Body of pancreas (tissue), 4 donors: ENCODE results near the gene ANKS3.

Experiments
- POLR2A ChIP-seq, 3 donors: fragments of 450-650 bp; IDR thresholded peaks; one replicate each; pipeline ENCODE4 v1.6.1; 2016; ENCODE audit warnings: antibody characterized with exemption in 3 of 3, mild to moderate bottlenecking in 2 of 3
- TF ChIP-seq, protein P1 (sequence below), 7 experiments: fragments of 450-650 bp in 4 of 7; fragments of 200-600 bp in 3 of 7; sonication (generic) in 3 of 7; IDR thresholded peaks; one replicate each; pipeline ENCODE4 v1.5.1; 2016 to 2019; ENCODE audit warnings: antibody characterized with exemption in 7 of 7

DNA sequence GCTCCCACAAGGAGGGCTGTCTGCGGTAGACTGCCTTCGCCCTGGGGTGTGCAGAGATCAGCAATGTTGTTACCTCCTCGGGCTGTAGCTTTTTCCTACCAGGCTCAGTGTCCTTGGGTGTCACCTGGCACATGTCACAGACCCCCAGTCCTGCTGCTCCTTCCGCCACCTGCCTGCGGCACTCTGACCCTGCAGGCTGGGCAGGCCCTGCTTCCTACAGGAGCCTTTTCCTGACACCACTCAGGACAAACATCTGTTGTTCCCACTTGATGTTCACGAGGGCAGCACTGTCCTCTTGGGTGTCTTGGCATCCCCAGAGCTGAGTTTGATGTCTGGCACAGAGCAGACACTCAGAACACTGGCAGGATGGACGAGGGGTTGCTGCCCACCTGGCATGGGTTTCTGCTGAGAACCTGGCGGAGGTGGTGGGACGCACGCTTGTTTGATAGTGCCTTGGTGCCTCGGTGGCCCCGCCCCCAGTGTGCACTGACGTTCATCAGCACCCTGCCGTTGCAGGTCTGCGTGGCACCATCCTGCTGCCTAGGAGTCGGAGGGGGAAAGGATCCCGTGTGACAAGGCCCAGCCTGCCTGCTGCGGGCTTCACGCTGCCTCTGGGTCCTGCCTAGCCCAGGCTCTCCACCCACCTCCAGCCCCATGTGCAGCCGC lies 67.4 kb downstream of the ANKS3 start:
- TF ChIP-seq, protein P1, sequence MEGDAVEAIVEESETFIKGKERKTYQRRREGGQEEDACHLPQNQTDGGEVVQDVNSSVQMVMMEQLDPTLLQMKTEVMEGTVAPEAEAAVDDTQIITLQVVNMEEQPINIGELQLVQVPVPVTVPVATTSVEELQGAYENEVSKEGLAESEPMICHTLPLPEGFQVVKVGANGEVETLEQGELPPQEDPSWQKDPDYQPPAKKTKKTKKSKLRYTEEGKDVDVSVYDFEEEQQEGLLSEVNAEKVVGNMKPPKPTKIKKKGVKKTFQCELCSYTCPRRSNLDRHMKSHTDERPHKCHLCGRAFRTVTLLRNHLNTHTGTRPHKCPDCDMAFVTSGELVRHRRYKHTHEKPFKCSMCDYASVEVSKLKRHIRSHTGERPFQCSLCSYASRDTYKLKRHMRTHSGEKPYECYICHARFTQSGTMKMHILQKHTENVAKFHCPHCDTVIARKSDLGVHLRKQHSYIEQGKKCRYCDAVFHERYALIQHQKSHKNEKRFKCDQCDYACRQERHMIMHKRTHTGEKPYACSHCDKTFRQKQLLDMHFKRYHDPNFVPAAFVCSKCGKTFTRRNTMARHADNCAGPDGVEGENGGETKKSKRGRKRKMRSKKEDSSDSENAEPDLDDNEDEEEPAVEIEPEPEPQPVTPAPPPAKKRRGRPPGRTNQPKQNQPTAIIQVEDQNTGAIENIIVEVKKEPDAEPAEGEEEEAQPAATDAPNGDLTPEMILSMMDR (IDR thresholded peaks at IDR 0.05), result no peak
- no peak for TF ChIP-seq POLR2A (IDR thresholded peaks at IDR 0.05)
